GM19035 (cell line): Measurements from ENCODE around the gene NXPE3.
A peak's percentile ranks its signal among the peaks of the same experiment; 100 is the strongest.

Experiments
- ATAC-seq: cut with Tn5 transposase; IDR thresholded peaks from one replicate; pipeline ENCODE4 v1.9.1; 2021; ENCODE audit not compliant: unreplicated experiment

NXPE3 gene

GRCh38 chr3:101802179-101802578, 23.2 kb downstream of the NXPE3 start:
- no peak for ATAC-seq

DNA sequence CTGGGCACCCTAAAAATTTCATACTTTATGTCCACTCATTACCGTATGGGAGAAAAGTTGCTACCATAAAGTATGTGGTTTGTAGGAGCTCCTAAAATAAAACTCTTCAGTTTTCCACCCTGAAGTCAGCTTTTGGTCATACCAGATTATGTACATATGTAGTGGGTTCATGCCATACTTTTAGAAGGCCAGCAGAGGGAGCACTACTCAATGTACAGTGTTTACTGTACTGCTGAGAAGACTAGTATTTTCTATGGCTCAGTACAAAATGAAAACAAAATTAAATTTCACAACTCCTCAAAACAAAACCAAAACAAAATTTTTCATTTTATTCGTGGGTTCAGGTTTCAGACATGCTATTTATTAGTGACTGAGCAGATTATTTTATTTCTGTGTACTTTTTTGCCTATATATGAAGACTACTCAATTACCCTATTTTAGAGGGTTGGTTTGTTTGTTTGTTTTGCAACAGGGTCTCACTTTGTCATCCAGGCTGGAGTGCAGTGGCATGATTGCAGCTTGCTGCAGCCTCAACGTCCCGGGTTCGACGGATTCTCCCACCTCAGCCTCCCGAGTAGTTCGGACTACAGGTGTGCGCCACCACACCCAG, 24.3 kb downstream of the NXPE3 start:
- peak; percentile 96 for ATAC-seq

DNA sequence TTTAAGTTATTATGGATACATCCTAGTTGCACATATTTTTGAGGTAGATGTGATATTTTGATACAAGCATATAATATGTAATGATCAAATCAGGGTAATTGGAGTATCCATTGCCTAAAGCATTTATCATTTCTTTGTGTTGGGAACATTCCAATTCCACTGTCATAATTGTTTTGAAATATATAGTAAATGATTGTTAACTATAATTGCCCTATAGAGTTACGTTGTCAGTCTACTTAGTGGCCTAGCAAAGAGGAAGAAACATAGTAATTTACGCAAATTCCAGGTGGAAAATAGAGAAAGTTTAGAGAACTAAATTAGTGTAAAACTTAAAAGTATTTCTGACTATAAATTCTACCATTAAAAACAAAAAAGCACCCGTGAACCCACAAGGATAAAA, 24.9 kb downstream of the NXPE3 start:
- no peak for ATAC-seq

DNA sequence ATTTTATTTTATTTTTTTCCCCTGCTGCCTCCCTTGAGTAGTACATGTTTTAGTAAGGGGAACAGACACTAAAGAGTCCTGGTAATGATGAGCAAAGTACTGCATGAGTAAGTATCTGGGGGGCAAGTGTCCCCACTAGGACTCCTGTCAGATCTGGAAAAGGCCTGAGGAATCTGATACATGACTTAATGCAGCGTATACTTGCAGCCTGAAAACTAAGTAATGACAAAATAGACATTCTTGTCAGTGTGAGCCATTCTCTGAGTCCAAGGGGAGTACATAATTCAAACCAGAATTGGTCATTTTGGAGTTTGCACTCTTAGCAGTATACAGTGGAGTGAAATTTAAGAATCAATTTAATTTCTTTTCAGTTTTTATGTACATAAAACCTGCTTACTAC, 27.5 kb downstream of the NXPE3 start:
- no peak for ATAC-seq

GRCh38 chr3:101807888-101808287, 28.9 kb downstream of the NXPE3 start:
- peak; percentile 54 for ATAC-seq

DNA sequence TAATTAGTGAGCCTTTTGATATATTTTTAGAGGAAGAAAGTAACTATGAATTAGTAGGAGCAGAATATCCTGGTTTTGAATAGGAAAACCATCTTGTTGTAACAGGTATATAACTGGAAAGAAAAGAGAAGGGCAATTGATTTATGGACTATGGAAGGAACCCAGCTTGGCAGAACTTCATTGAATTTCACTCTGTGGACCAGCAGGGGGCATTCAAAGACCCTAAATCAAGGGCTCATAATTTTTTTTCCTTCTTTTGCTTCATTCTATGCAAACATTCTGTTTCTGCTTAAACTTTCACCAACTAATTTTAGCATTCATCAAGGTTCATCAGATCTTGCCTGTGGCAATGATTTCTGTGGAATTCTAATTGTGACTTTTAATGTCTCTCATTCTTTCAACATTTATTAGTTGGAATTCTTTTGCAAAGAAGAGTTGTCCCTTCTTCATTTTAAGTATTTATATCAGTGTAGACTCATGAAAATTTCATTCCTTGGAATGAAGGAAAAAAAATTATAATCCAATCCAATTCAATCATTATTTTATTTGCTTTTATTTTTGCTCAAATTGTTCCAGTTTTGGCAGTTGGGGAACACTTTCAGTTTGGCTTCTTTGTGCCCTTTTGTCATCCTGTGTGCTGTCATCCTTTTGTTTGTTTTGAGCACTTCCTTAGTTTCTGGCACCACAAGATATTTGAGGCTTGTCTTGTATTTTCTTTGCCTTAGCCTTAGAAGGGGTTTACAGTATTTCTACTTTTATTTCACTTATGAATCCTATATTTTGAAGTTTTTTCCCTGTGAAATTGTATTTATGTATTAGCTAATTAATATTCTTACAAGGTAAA, 30.4 kb downstream of the NXPE3 start:
- ATAC-seq: peak; percentile 46

DNA sequence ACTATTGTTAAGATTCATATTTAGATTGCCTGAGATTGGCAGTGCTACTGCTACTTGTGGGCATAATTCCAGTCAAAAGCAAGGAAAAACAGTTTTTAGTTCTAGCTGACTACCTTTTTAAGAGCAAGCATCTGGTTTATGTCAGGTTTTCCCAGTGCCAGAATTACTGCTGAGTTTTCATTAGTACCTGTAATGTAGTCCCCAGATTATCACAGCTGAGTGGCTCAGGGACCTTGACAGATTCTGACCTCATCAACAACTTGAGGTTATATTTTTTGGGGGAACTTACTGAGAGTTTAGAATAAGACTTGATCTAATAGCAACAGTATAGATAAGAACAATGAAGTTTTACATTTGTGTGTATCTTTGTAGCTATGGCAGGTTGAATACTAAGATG, 31.0 kb downstream of the NXPE3 start:
- ATAC-seq: no peak

DNA sequence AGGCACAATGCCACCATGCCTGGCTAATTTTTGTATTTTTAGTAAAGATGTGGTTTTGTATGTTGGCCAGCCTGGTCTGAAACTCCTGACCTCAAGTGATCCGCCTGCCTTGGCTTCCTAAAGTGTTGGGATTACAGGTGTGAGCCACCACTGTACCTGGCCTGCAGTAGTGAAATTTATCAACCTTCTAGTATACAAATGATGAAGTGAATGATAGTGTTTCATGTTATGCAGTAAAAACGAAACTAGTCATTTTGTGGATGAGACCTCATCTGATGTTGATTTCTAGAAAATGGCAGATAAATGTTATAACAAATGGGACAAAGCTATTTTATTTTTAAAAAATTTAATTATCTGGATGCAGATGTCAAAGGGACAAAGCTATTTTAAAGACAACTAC, 32.9 kb downstream of the NXPE3 start:
- no peak for ATAC-seq

DNA sequence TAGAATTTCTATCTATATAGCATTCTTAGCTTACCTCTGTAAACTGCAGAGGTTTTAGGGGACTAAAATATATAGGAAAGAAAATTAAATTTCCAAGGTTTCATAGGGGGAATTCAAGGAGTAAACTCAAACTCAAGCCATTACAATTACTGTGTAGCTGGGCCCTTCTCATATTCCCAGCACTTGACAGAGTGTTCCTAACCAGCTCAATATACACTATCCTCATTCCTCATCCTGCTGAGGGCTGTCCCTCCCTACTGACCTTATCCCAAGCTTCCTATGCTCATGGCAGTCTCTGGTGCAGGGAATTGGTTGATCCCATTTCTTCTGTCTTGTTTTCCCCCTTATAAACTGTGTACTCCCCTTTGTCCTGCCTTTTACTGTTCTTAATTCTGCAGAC, 33.9 kb downstream of the NXPE3 start:
- no peak for ATAC-seq

DNA sequence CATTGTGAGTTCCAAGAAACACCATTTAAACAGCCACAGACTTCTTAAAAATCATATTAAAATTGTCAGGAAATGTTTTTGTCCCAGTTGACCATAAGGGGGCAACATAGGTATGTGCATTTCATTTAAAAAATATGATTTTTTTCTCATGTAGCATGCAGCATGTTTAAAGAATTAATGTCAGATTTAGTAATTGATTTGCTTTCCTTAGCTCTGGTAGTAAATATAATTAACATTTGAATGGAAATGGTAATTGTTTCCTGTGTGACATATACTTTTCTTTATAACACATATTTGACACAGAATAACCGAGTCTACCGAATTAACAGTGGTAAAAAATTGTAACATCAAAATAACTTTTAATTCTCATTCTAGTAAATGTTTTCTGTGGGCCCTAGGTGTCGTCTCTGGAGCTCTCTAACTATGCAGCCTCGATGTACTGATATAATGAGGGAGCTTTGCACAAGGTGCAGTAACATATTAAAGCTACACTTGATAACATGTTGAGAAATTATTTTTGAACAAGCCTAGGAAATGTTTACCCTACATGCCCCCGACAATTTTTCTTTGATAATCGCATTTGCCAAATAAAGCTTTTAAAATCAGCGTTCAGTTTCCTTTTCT, 34.9 kb downstream of the NXPE3 start:
- no peak for ATAC-seq

GRCh38 chr3:101814835-101815234, 35.8 kb downstream of the NXPE3 start:
- ATAC-seq: no peak

DNA sequence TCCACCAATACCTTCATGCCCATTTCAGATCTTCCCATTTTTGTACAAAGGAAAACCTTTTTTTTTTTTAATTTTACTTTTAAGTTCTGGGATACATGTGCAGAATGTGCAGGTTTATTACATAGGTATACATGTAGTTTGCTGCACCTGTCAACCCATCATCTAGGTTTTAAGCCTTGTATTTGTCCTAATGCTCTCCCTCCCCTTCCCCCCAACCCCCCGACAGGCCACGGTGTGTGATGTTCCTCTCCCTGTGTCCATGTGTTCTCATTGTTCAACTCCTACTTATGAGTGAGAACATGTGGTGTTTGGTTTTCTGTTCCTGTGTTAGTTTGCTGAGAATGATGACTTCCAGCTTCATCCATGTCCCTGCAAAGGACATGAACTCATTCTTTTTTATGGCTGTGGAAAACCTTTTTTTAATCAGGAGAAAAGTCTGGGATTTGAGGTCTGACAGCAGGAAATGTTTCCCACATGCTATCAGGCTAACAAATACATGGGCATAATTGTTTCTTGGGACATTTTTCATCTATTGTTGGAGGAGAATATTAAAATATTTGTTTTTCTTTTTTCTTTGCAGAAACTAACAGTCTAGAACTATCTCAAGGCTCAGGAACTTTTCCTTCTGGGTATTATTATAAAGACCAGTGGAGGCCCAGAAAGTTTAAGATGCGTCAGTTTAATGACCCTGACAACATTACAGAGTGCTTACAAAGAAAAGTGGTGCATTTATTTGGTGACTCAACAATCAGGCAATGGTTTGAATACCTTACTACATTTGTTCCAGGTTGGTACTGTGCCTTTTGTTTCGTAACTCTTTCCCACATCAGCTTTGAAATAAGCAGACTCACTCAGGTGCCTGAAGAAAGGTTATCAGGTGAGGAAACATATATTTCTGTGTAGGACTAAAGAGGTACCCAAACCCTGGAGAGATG, 37.5 kb downstream of the NXPE3 start:
- ATAC-seq: no peak

GRCh38 chr3:101817992-101818391, 39.0 kb downstream of the NXPE3 start:
- ATAC-seq: no peak

GRCh38 chr3:101819649-101820206, 40.7 kb downstream of the NXPE3 start:
- ATAC-seq: no peak

GRCh38 chr3:101821503-101821902, 42.5 kb downstream of the NXPE3 start:
- no peak for ATAC-seq

DNA sequence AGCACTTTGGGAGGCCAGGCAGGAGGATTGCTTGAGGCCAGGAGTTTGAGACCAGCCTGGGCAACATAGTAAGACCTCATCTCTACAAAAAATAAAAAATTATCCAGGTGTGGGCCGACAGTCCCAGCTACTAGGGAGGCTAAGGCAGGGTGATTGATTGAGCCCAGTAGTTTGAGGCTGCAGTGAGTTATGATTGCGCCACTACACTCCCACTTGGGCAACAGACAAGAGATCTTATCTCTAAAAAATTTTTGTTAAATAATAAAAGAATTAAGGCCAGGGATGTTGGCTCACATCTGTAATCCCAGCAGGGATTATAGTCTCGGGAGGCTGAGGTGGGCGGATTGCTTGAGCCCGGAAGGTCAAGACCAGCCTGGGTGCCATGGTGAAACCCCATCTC, 44.5 kb downstream of the NXPE3 start:
- no peak for ATAC-seq

DNA sequence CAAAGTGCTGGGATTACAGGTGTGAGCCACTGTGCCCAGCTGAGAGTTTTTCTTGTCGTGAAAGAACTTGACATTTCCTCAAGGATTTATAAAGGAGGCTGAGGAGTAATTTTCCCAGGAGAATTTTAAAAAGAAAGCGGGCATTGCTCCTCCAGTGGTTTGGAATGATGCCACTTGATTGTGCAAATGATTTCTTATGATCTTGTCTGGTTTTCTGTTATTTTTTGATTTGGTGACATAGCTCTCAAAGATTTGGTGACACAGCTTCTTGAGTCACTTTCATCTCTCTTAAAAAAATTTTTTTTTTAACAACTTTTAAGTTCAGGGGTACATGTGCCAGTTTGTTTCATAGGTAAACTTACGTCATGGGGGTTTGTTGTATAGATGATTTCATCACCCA, 45.7 kb downstream of the NXPE3 start:
- no peak for ATAC-seq

DNA sequence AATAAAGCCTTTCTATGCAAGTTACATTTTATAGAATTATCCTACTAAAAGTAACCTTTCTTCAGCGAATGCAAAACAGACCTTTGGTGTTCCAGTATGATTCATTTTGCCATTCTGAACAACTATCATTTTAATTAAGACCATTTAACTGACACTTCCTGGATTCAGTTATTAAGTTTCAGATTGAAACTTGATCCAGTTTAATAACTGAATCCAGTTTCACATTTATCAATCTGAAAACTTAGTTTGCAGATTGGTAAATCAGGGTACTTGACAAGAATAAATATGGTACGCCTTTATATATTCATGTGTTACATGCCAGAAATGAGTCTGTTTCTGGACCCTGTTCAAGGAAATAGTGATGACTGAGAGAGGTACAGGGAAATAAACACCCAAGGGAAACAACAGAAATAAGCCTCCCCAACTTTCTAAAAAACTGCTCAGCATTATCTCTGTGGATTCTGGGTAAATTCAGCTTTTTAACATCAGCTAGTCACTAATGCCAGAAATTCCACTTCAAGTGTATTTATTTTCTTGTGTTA, 47.0 kb downstream of the NXPE3 start:
- ATAC-seq: no peak

- peak; percentile 89 for ATAC-seq
Observed at GRCh38 chr3:101827211-101828174, 48.5 kb downstream of the NXPE3 start.
